AG10803 (cell line): ENCODE measurements around the gene NOVA2.

Experiments
- DNase-seq: peaks from one replicate; pipeline ENCODE4 v3.0.0; 2010; ENCODE audit warnings: low read depth
- H3K4me3 ChIP-seq: 2 replicates; pipeline ENCODE4 v1.5.1; 2011; ENCODE audit warnings: mild to moderate bottlenecking, low read length, control low read depth
- CTCF ChIP-seq: conservative IDR thresholded peaks from 2 replicates; pipeline ENCODE4 v1.5.1; 2011; ENCODE audit warnings: mild to moderate bottlenecking, low read length, control low read depth, inconsistent platforms

The NOVA2 gene

GRCh38 chr19:45952686-45953505, 20.8 kb downstream of the NOVA2 start:
- TF ChIP-seq CTCF: no peak
- H3K4me3 ChIP-seq: peak overlapping the region; percentile 29
- peak; percentile 43 for DNase-seq

DNA sequence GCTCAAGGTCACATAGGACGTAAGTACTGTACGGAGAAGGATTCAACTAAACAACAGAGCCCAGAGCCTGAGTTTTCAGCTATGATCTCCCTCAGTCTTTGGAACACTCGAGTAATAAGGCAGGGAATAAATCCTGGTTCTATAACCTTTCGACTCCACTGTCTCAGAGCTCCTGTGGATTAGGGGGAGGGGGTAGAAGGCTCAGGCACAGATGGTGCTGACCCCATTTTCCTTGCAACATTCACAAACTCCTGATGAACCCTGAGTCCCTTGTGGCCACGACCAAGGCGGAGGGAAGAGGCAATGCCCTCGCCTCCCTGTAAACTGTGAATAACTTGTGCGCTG, 21.4 kb downstream of the NOVA2 start:
- no peak for DNase-seq
- no peak for TF ChIP-seq CTCF
- no peak overlapping the region for H3K4me3 ChIP-seq

- no peak overlapping the region for H3K4me3 ChIP-seq
- no peak for TF ChIP-seq CTCF
- DNase-seq: peak; percentile 30
Measured at GRCh38 chr19:45947926-45948325, 25.7 kb downstream of the NOVA2 start.

- DNase-seq: no peak
- no peak for TF ChIP-seq CTCF
- H3K4me3 ChIP-seq: no peak overlapping the region
Measured at GRCh38 chr19:45940515-45940805, 33.2 kb downstream of the NOVA2 start.

GRCh38 chr19:45939792-45940514, 33.7 kb downstream of the NOVA2 start:
- no peak for TF ChIP-seq CTCF
- no peak overlapping the region for H3K4me3 ChIP-seq

DNA sequence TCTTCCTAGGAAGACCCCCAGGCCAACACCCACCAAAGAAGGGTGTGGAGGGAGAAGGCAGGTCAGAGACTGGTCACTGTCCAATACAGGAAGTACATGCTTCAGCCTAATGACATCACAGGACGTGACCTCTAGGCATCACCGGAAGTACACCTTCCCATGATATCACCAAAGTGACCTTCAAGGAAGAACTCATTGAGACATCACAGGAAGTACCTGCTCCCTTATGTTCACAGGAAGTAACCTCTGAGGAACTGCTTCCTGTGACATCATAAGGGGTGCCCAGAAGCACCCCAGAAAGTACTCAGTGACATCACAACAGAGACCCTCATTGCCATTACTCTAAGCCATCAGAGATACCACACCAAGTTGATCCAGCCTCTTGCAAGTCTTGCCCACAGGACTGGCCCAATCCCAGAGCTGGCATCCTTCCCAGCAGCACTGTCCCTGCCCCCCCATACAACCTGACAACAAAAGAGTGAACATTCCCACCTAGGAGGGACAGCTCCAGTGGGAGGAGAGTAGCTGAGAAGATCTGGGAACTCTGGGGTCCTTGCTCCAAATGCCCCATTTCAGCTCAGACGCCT, 34.8 kb downstream of the NOVA2 start:
- TF ChIP-seq CTCF: no peak
- no peak for DNase-seq
- no peak overlapping the region for H3K4me3 ChIP-seq

More at GRCh38 chr19:45939792-45940514, 33.7 kb downstream of the NOVA2 start:
- DNase-seq: no peak

- TF ChIP-seq CTCF: no peak
- no peak overlapping the region for H3K4me3 ChIP-seq
- DNase-seq: no peak
Measured at GRCh38 chr19:45935267-45935666, 38.4 kb downstream of the NOVA2 start.
